Nephron progenitor cell (in vitro differentiated cells): Measurements from ENCODE around the gene GINS2.
A peak's percentile ranks its signal among the peaks of the same experiment; 100 is the strongest.

Experiments
- DNase-seq: peaks from one replicate; pipeline ENCODE4 v3.0.0; 2021
- H3K27ac Mint-ChIP-seq: 2 replicates; pipeline ENCODE4 v1.8.0; 2021; ENCODE audit warnings: mild to moderate bottlenecking, moderate library complexity, mixed read lengths
- H3K27me3 Mint-ChIP-seq: 2 replicates; pipeline ENCODE4 v1.8.0; 2021; ENCODE audit warnings: mild to moderate bottlenecking, low read depth, mixed read lengths; ENCODE audit not compliant: poor library complexity
- H3K36me3 Mint-ChIP-seq: 2 replicates; pipeline ENCODE4 v1.8.0; 2021; ENCODE audit warnings: low read depth, mixed read lengths
- H3K4me1 Mint-ChIP-seq: 2 replicates; pipeline ENCODE4 v1.8.0; 2021; ENCODE audit warnings: mixed read lengths
- H3K4me3 Mint-ChIP-seq: 2 replicates; pipeline ENCODE4 v1.8.0; 2021; ENCODE audit warnings: mild to moderate bottlenecking, moderate library complexity, mixed read lengths
- H3K9me3 Mint-ChIP-seq: 2 replicates; pipeline ENCODE4 v1.8.0; 2021; ENCODE audit warnings: mild to moderate bottlenecking, moderate library complexity, mixed read lengths
- CTCF ChIP-seq: fragments of 200-600 bp; sonication (generic); IDR thresholded peaks from 2 replicates; pipeline ENCODE4 v1.5.0; 2021; ENCODE audit warnings: antibody characterized with exemption

Gene GINS2

GRCh38 chr16:85648070-85648714 is 40.6 kb downstream of the GINS2 start:
- Mint-ChIP-seq H3K27ac (no peak overlapping the region), H3K9me3 (no peaks in the 10 kb centered on the region), H3K36me3 (peaks cover 14% of the 10 kb centered on the region), H3K27me3 (peaks cover 3% of the 10 kb centered on the region), H3K4me1 (peaks cover 34% of the 10 kb centered on the region), H3K4me3 (no peak overlapping the region)
- no peak for DNase-seq
- no peak for TF ChIP-seq CTCF

- TF ChIP-seq CTCF = no peak
- no peaks in the 10 kb centered on the region for H3K9me3 Mint-ChIP-seq
- H3K4me3 Mint-ChIP-seq = no peak overlapping the region
- peaks cover 14% of the 10 kb centered on the region for H3K36me3 Mint-ChIP-seq
- H3K27me3 Mint-ChIP-seq = peaks cover 3% of the 10 kb centered on the region
- no peak overlapping the region for H3K27ac Mint-ChIP-seq
- peaks cover 26% of the 10 kb centered on the region for H3K4me1 Mint-ChIP-seq
- DNase-seq = no peak
Observed at GRCh38 chr16:85646976-85647375, 41.8 kb downstream of the GINS2 start.

GRCh38 chr16:85646358-85646907 is 42.3 kb downstream of the GINS2 start:
- Mint-ChIP-seq H3K4me3 (no peak overlapping the region), H3K4me1 (peaks cover 24% of the 10 kb centered on the region), H3K36me3 (peaks cover 14% of the 10 kb centered on the region), H3K9me3 (no peaks in the 10 kb centered on the region), H3K27ac (no peak overlapping the region), H3K27me3 (peaks cover 3% of the 10 kb centered on the region)
- no peak for DNase-seq
- TF ChIP-seq CTCF = no peak

GRCh38 chr16:85645021-85645589 is 43.6 kb downstream of the GINS2 start:
- Mint-ChIP-seq H3K27ac (no peak overlapping the region), H3K4me1 (peaks cover 24% of the 10 kb centered on the region), H3K4me3 (no peak overlapping the region), H3K36me3 (peaks cover 14% of the 10 kb centered on the region), H3K9me3 (no peaks in the 10 kb centered on the region), H3K27me3 (peaks cover 3% of the 10 kb centered on the region)
- no peak for DNase-seq
- no peak for TF ChIP-seq CTCF

- H3K36me3 Mint-ChIP-seq = peaks cover 14% of the 10 kb centered on the region
- H3K4me3 Mint-ChIP-seq = no peak overlapping the region
Observed at GRCh38 chr16:85644093-85644712, 44.6 kb downstream of the GINS2 start.

More at GRCh38 chr16:85644093-85644712, 44.6 kb downstream of the GINS2 start:
- H3K4me1 Mint-ChIP-seq = peaks cover 24% of the 10 kb centered on the region
- H3K27me3 Mint-ChIP-seq = peaks cover 3% of the 10 kb centered on the region
- DNase-seq = no peak
- peak overlapping the region; percentile 94 for H3K27ac Mint-ChIP-seq
- no peaks in the 10 kb centered on the region for H3K9me3 Mint-ChIP-seq
- no peak for TF ChIP-seq CTCF
